GM13977 (cell line): ENCODE measurements around the gene CD53.
A peak's percentile ranks its signal among the peaks of the same experiment; 100 is the strongest.

Experiments used
- DNase-seq: peaks from one replicate; pipeline ENCODE4 v3.0.0; 2012; ENCODE audit warnings: low spot score
- CTCF ChIP-seq: IDR thresholded peaks from 2 replicates; pipeline ENCODE4 v1.5.1; 2012; ENCODE audit warnings: mild to moderate bottlenecking, control low read depth; ENCODE audit not compliant: insufficient read depth; ENCODE audit errors: extremely low read depth, missing control alignments
- in situ Hi-C: fragments of 300-500 bp; cut with MboI; formaldehyde crosslinking; loops from one replicate; pipeline ENCODE4 v1.12.0; 2022; ENCODE audit warnings: low sequenced_read_pairs, low pct_unique_long_range_greater_than_20kb, mixed read lengths, inconsistent platforms; ENCODE audit not compliant: unreplicated experiment

CD53 gene

GRCh38 chr1:110864287-110864686, 8.7 kb upstream of the CD53 start:
- no peak for DNase-seq
- in situ Hi-C loops, result no loop called here
- no peak for TF ChIP-seq CTCF

GRCh38 chr1:110870721-110871388, 2.1 kb upstream of the CD53 start:
- no peak for DNase-seq
- TF ChIP-seq CTCF, result no peak
- in situ Hi-C loops, result no loop called here

GRCh38 chr1:110872366-110872744, 593 bp upstream of the CD53 start:
- no peak for DNase-seq
- in situ Hi-C loops, result no loop called here
- TF ChIP-seq CTCF, result no peak

- no peak for TF ChIP-seq CTCF
- in situ Hi-C loops, result no loop called here
Measured at GRCh38 chr1:110873856-110874255, 908 bp downstream of the CD53 start.

GRCh38 chr1:110874324-110875215, 1.6 kb downstream of the CD53 start:
- in situ Hi-C loops, result no loop called here
- TF ChIP-seq CTCF, result no peak
- DNase-seq, result no peak

More at GRCh38 chr1:110873856-110874255, 908 bp downstream of the CD53 start:
- no peak for DNase-seq

- TF ChIP-seq CTCF, result no peak
- in situ Hi-C loops, result no loop called here
- DNase-seq, result peak; percentile 27
Measured at GRCh38 chr1:110875216-110875731, 2.3 kb downstream of the CD53 start.
